GM18951 (cell line): ENCODE data around the gene SLC29A2.

Source experiments
- POLR2A ChIP-seq: IDR thresholded peaks from 4 replicates; pipeline ENCODE4 v1.6.1; 2011; ENCODE audit warnings: mild to moderate bottlenecking; ENCODE audit not compliant: insufficient read length, insufficient read depth; ENCODE audit errors: extremely low read depth
- in situ Hi-C: fragments of 300-500 bp; cut with MboI; formaldehyde crosslinking; loops from one replicate; pipeline ENCODE4 v1.12.0; 2022; ENCODE audit warnings: low sequenced_read_pairs, mixed read lengths, inconsistent platforms; ENCODE audit not compliant: unreplicated experiment

SLC29A2 gene

GRCh38 chr11:66337103-66337899, 34.3 kb downstream of the SLC29A2 start:
- TF ChIP-seq POLR2A = no peak
- in situ Hi-C loops = no loop called here

GRCh38 chr11:66336234-66337102, 35.1 kb downstream of the SLC29A2 start, which contains the start of gene RIN1:
Gene RIN1 (minus strand): TSS chr11:66336434. CDS start chr11:66336402, 32 bp downstream.
- in situ Hi-C loops = no loop called here

DNA sequence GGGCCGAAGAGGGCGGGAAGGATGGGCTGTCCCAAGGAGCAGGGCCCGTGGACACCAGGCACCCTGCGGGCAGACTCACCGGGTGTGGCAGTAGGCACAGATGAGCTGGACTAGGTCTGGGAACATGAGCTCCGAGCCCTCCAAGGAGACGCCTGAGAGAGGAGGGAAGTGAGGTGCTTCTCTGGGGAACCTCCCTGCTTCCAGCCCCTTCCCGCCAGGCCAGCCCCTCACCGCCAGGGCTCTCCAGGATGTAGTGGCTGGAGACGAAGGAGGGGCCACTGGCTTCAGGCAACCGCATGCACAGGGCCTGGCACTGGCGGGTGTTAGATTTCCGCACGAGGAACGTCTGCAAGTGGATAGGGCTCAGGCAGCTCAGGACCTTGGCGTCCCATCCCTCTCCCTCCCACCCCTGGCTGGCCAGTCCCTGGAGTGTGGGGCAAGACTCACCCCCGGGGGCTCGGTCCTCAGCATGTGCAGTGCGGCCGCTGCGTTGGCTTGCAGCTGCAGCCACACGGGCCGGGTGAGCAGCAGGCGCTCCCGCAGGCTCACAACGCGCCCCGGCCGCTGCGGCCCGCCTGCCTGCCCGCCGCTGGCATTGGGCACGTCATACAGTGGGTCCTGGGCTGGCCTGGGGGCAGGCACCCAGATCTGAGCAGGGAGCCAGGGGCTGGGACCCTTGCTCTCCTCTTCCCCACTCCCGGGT, 35.9 kb downstream of the SLC29A2 start:
- no peak for TF ChIP-seq POLR2A
- in situ Hi-C loops = no loop called here

More at GRCh38 chr11:66336234-66337102, 35.1 kb downstream of the SLC29A2 start, which contains the start of gene RIN1:
- TF ChIP-seq POLR2A = no peak

GRCh38 chr11:66334605-66335442, 36.7 kb downstream of the SLC29A2 start:
- no peak for TF ChIP-seq POLR2A
- in situ Hi-C loops = no loop called here

GRCh38 chr11:66333896-66334604, 37.5 kb downstream of the SLC29A2 start:
- no peak for TF ChIP-seq POLR2A
- in situ Hi-C loops = no loop called here

DNA sequence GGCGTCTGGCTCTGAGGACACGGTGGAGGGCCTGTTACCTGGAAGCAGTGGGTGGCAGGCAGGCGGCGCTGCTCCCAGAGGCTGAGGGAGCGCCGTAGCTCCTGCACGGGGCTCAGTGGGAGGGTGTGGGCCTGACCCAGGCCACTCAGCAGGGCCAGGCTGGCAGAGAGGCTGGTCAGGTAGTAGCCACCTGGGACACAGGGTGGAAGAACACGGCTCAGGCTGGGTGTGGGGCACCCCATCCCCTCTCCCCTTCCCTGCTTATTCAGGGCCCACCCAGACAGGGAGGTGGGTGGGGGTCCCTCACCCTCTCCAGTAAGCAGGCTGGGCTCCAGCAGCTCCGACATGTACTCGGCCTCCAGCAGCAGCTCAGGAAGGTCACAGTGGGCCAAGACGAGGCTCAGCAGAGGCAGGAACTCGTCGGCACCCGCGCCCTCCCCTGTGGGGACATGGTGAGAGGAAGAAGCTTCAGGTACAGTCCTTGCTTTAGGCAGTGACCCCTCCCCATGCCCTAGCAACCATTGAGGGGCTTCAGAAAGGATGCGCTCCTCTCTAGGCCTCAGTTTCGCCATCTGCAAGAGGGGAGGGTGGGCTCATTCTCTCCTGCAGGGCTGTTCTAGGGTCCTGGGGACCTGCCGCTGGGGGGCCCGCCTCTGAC, 38.2 kb downstream of the SLC29A2 start:
- TF ChIP-seq POLR2A = no peak
- in situ Hi-C loops = no loop called here

GRCh38 chr11:66332371-66333219, 39.0 kb downstream of the SLC29A2 start:
- TF ChIP-seq POLR2A = no peak
- in situ Hi-C loops = no loop called here

DNA sequence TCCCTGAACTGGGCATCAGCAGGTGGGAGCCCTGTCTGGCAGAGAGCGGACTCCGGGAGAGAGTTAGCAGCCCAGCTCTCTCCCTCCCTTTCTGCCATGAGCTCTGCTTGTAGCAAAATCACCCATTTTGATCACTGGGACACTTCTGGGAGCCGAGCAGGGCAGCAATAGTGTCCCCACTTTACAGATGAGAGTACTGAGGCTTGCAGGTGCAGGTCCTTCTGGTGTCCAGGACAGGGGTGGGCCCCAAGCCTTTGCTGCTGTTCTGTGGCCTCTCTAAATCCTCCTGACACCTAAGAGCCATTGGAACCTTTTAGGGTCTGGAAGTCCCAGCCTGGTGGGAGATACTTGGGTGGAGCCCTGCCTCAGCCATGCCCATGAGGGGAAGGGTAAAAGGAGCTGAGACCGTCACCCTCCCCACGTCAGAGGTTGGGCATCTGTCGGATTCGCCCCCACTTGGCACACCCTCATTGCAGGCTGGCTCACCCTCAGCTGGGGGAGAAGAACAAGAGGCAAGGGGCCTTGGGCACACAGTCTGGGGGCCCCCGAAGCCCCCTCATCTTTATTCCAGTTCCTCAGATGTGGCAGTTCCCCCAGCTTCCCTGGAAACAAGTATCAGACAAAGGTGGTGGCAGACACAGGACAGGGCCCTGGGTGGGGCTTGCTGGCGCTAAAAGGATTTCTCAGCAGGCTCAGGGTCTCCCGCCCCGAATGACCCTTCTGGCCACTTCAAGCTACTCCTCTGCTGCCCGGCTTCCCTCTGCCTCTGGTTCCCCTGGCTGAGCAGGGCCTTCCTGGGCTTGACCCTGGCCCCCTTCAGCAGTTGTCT, 39.8 kb downstream of the SLC29A2 start:
- no peak for TF ChIP-seq POLR2A
- in situ Hi-C loops = no loop called here

GRCh38 chr11:66330931-66331330, 40.6 kb downstream of the SLC29A2 start:
- in situ Hi-C loops = no loop called here
- TF ChIP-seq POLR2A = no peak
